GM12874 (cell line): ENCODE measurements around the gene VSTM2B.

Source experiments
- TF ChIP-seq, protein P1 (sequence below): IDR thresholded peaks from 2 replicates; pipeline ENCODE4 v1.5.1; 2011; ENCODE audit warnings: low read depth, mild to moderate bottlenecking, control low read depth, low read length, moderate library complexity; ENCODE audit not compliant: insufficient read depth

The VSTM2B gene

GRCh38 chr19:29587059-29587458, 61.3 kb downstream of the VSTM2B start:
- TF ChIP-seq, protein P1, sequence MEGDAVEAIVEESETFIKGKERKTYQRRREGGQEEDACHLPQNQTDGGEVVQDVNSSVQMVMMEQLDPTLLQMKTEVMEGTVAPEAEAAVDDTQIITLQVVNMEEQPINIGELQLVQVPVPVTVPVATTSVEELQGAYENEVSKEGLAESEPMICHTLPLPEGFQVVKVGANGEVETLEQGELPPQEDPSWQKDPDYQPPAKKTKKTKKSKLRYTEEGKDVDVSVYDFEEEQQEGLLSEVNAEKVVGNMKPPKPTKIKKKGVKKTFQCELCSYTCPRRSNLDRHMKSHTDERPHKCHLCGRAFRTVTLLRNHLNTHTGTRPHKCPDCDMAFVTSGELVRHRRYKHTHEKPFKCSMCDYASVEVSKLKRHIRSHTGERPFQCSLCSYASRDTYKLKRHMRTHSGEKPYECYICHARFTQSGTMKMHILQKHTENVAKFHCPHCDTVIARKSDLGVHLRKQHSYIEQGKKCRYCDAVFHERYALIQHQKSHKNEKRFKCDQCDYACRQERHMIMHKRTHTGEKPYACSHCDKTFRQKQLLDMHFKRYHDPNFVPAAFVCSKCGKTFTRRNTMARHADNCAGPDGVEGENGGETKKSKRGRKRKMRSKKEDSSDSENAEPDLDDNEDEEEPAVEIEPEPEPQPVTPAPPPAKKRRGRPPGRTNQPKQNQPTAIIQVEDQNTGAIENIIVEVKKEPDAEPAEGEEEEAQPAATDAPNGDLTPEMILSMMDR, result no peak

DNA sequence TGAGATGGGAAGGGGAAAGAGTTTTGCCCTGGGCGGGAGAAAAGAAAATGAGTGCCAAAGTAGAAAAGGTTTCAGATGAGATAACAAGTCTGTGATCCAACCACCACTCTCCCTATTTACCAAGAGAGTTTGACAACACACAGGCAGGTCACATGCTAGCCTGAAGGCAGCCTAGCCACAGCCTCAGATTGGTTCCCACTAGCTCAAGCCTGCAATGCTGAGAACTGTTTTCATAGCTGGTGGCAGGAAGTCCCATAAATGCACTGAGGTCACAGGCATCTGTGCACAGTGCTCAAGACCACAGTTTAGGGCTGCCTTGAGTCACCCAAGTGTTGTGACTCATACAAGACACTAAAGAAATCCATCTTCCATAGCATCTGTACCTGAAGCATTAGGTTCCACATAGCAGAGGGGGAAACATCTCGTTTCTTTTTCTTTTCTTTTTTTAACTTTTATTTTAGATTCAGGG, 61.8 kb downstream of the VSTM2B start:
- TF ChIP-seq, protein P1, result no peak

DNA sequence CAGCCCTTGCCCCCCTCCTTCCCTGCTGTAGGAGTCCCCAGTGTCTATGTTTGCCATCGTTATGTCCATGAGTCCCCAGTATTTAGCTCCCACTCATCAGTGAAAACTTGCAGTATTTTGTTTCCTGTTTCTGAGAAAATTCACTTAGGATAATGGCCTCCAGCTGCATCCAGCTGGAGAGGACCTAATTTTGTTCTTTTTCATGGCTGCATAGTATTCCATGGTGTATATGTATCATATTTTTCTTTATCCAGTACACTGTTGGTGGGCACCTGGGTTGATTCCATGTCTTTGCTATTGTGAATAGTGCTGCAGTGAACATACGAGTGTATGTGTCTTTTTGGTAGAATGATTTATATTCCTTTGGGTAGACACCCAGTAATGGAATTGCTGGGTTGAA, 62.3 kb downstream of the VSTM2B start:
- TF ChIP-seq, protein P1, result no peak

DNA sequence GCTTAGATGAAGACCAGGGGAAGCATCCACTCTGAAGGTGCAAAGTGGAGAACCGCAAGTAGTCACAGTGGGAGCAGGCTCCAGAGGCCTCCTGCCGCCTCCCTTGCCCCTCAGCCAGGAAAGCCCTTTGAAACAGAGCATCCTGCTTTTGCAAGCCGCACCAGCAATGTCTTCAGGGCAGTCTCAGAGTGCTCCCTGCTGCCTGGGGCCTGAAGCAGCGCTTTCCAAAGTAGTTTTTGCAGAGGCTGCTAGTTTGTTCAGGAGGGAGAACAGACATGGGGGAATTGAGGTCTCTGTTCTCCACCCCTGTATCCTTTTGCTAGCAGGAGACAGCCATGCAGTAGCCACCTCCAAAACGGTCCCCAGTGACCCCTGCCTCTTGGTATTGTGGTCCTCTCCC, 64.5 kb downstream of the VSTM2B start:
- TF ChIP-seq, protein P1, result no peak

DNA sequence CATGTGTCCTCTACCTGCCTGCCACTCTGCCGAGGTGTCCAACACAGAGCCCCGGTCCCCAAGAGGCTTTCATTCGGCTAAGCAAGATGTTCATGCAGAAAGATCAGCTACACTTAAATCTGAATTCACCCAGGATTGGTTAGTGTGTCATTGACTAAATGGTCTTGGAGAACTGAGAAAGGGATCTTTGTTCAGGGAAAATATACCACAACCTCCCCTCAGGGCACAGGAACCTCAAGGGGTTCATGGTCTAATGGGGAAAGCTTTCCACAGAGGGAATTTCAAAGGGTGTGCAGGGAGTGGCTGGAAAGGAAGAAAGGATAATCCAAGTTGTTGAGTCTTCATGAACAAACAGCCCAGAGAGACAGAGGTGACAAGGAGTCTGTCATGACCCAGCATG, 65.9 kb downstream of the VSTM2B start:
- TF ChIP-seq, protein P1, result no peak

GRCh38 chr19:29593869-29594268, 68.1 kb downstream of the VSTM2B start:
- TF ChIP-seq, protein P1, result no peak

DNA sequence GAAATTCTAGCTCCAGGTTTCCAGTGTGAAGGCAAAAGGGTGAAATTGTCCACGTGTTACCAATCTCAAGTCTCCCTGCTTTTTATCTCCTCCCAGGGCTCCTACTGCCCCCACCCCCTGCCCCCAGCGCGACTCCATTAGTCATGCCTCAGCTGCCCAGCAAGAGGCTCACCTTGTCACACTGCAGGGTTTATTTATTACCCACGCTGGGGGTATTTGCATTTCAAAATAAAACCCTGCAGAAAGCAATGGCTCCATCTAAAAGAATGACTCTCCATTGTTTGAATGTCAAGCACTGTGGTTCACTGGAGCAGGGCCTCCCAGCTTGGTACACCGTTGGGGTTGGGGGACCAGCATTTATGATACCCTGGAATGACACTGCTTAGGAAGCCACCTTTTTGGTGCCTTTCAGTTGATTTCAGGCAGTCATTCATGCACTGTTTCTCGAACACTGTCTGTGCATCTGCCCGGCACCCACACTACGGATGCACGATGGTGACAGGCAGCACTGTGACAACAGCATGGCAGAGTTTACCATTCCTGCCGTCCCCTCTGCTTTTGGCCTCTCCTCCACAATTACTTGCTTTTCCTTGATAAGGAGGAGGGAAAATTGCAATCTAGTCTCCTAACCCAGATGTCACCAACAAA, 70.4 kb downstream of the VSTM2B start:
- TF ChIP-seq, protein P1, result no peak
